ENCODE results near the gene LTBP1. TPM values are rescaled to one million over a fixed set of nuclear protein-coding genes. Genes with fewer than 3 reads are reported as not detected.

LTBP1 gene
- total RNA-seq, 1 donor from 2014 or later, result 29.7 TPM

DNA sequence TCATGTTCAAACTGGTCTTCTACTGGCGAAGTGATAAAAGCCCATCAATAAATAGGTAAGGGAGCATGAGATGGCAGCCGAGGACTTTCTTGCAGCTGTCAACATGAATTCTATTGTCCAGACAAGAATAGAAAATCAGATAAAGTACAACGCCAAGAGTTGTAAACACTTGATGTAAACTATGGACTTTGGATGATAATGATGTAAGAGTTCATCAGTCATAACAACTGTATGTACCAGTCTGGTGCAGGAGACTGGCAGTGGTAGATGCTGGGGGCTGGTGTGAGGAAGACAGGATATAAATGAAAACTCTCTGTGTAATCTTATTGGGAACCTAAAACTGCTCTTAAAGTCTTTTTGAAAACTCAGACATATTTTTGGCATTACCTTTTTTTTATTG is 373.8 kb downstream of the LTBP1 start:
- Mint-ChIP-seq H3K9me3 (ENCODE audit: unreplicated experiment) (no peaks in the 10 kb centered on the region), H3K27me3 (ENCODE audit: low read depth, unreplicated experiment) (no peaks in the 10 kb centered on the region), H3K4me3 (ENCODE audit: unreplicated experiment) (no peak overlapping the region), H3K36me3 (ENCODE audit: low read depth, unreplicated experiment) (no peaks in the 10 kb centered on the region), H3K4me1 (ENCODE audit: low read depth, unreplicated experiment) (peaks cover 9% of the 10 kb centered on the region), H3K27ac (ENCODE audit: unreplicated experiment) (no peak overlapping the region)
- H3K36me3 ChIP-seq (ENCODE audit: insufficient read depth, low read length), result peaks cover 11% of the 10 kb centered on the region
- no peak overlapping the region for H3K4me3 ChIP-seq (ENCODE audit: insufficient read depth, low read depth, low read length)
- H4K20me1 ChIP-seq (ENCODE audit: insufficient read depth, low read length), result no peaks in the 10 kb centered on the region
- no peak for DNase-seq (ENCODE audit: low read depth)
- H2AFZ ChIP-seq (ENCODE audit: low read depth, low read length), result no peak overlapping the region
- no peak overlapping the region for H3K9ac ChIP-seq (ENCODE audit: low read length)
- TF ChIP-seq CTCF (IDR thresholded peaks at IDR 0.05; ENCODE audit: insufficient read depth, low read depth, low read length), result no peak
- no peak for TF ChIP-seq EZH2 (IDR thresholded peaks at IDR 0.05; ENCODE audit: insufficient read depth, low read length)
- H3K9me3 ChIP-seq (ENCODE audit: insufficient read depth, low read depth, low read length), result no peaks in the 10 kb centered on the region
- H3K4me1 ChIP-seq (ENCODE audit: insufficient read depth, low read length), result peaks cover 7% of the 10 kb centered on the region
- FAIRE-seq, result no peak
- H3K79me2 ChIP-seq (ENCODE audit: insufficient read depth, low read length), result no peaks in the 10 kb centered on the region
- H3K27me3 ChIP-seq (ENCODE audit: insufficient read depth, low read length), result no peaks in the 10 kb centered on the region
- no peak overlapping the region for H3K27ac ChIP-seq (ENCODE audit: low read depth, low read length)
- H3K4me2 ChIP-seq (ENCODE audit: low read length), result no peak overlapping the region

DNA sequence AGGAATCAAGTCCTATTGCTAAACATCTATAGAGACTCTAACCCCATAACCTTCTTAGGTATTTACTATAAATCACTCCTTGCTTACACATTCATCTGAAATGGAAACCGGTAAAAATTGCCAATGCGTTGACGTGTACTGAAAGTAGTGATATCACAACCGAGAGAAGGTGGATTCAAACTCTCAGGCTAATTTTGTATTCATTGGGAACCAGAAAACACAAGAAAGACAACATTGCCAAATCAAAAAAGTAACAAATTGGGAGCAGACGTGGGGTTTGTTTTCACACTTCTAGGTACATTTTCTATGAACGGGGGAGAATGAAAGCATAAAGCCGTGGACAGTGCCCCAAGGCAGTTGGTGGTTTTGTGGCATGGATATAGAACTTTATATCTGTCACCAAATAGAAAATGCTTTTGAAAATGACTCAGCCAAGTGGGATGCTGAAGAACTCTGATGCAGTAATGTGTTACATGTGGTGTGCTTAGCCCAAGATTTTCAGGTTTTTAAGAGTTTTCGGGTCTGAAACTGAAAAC is 374.6 kb downstream of the LTBP1 start:
- Mint-ChIP-seq H3K27ac (ENCODE audit: unreplicated experiment) (no peak overlapping the region), H3K27me3 (ENCODE audit: low read depth, unreplicated experiment) (no peaks in the 10 kb centered on the region), H3K4me3 (ENCODE audit: unreplicated experiment) (no peak overlapping the region), H3K4me1 (ENCODE audit: low read depth, unreplicated experiment) (peaks cover 9% of the 10 kb centered on the region), H3K9me3 (ENCODE audit: unreplicated experiment) (no peaks in the 10 kb centered on the region), H3K36me3 (ENCODE audit: low read depth, unreplicated experiment) (no peaks in the 10 kb centered on the region)
- DNase-seq (ENCODE audit: low read depth), result peak; percentile 80
- peak overlapping the region; percentile 17 for H3K9ac ChIP-seq (ENCODE audit: low read length)
- no peak for TF ChIP-seq EZH2 (IDR thresholded peaks at IDR 0.05; ENCODE audit: insufficient read depth, low read length)
- TF ChIP-seq CTCF (IDR thresholded peaks at IDR 0.05; ENCODE audit: insufficient read depth, low read depth, low read length), result no peak
- peak overlapping the region; percentile 28 for H3K27ac ChIP-seq (ENCODE audit: low read depth, low read length)
- H2AFZ ChIP-seq (ENCODE audit: low read depth, low read length), result no peak overlapping the region
- no peaks in the 10 kb centered on the region for H4K20me1 ChIP-seq (ENCODE audit: insufficient read depth, low read length)
- no peaks in the 10 kb centered on the region for H3K27me3 ChIP-seq (ENCODE audit: insufficient read depth, low read length)
- H3K4me1 ChIP-seq (ENCODE audit: insufficient read depth, low read length), result peaks cover 7% of the 10 kb centered on the region
- no peaks in the 10 kb centered on the region for H3K79me2 ChIP-seq (ENCODE audit: insufficient read depth, low read length)
- peak; percentile 71 for FAIRE-seq
- peak overlapping the region; percentile 67 for H3K4me2 ChIP-seq (ENCODE audit: low read length)
- peaks cover 11% of the 10 kb centered on the region for H3K36me3 ChIP-seq (ENCODE audit: insufficient read depth, low read length)
- no peak overlapping the region for H3K4me3 ChIP-seq (ENCODE audit: insufficient read depth, low read depth, low read length)
- H3K9me3 ChIP-seq (ENCODE audit: insufficient read depth, low read depth, low read length), result no peaks in the 10 kb centered on the region

GRCh38 chr2:33321876-33322483 is 375.2 kb downstream of the LTBP1 start:
- H3K4me2 ChIP-seq (ENCODE audit: low read length), result peak overlapping the region; percentile 67
- H3K9me3 ChIP-seq (ENCODE audit: insufficient read depth, low read depth, low read length), result no peaks in the 10 kb centered on the region
- no peak overlapping the region for H3K4me3 ChIP-seq (ENCODE audit: insufficient read depth, low read depth, low read length)
- peak overlapping the region; percentile 36 for H3K27ac Mint-ChIP-seq (ENCODE audit: unreplicated experiment)
- H3K9me3 Mint-ChIP-seq (ENCODE audit: unreplicated experiment), result no peaks in the 10 kb centered on the region
- no peak overlapping the region for H3K4me3 Mint-ChIP-seq (ENCODE audit: unreplicated experiment)
- H3K4me1 ChIP-seq (ENCODE audit: insufficient read depth, low read length), result peaks cover 7% of the 10 kb centered on the region
- H3K4me1 Mint-ChIP-seq (ENCODE audit: low read depth, unreplicated experiment), result peaks cover 9% of the 10 kb centered on the region
- H3K36me3 Mint-ChIP-seq (ENCODE audit: low read depth, unreplicated experiment), result no peaks in the 10 kb centered on the region
- no peaks in the 10 kb centered on the region for H3K27me3 ChIP-seq (ENCODE audit: insufficient read depth, low read length)
- H2AFZ ChIP-seq (ENCODE audit: low read depth, low read length), result no peak overlapping the region
- H3K36me3 ChIP-seq (ENCODE audit: insufficient read depth, low read length), result peaks cover 6% of the 10 kb centered on the region
- H3K79me2 ChIP-seq (ENCODE audit: insufficient read depth, low read length), result no peaks in the 10 kb centered on the region
- FAIRE-seq (peak; percentile 67), DNase-seq (ENCODE audit: low read depth) (peak; percentile 71)
- H4K20me1 ChIP-seq (ENCODE audit: insufficient read depth, low read length), result no peaks in the 10 kb centered on the region
- H3K9ac ChIP-seq (ENCODE audit: low read length), result peak overlapping the region; percentile 17
- H3K27ac ChIP-seq (ENCODE audit: low read depth, low read length), result peak overlapping the region; percentile 28
- H3K27me3 Mint-ChIP-seq (ENCODE audit: low read depth, unreplicated experiment), result no peaks in the 10 kb centered on the region
- TF ChIP-seq EZH2 (IDR thresholded peaks at IDR 0.05; ENCODE audit: insufficient read depth, low read length) (no peak), CTCF (IDR thresholded peaks at IDR 0.05; ENCODE audit: insufficient read depth, low read depth, low read length) (no peak)

All from astrocyte (in vitro differentiated cells and primary cell).